HG03066 (cell line): ENCODE measurements around the gene AFF1.
"Not testable (repeated sequence)": the region's sequence is repeated elsewhere in the genome, so short reads cannot be mapped to it uniquely, and the experiment has no call there.

Source experiments
- ATAC-seq: cut with Tn5 transposase; IDR thresholded peaks from one replicate; pipeline ENCODE4 v1.9.1; 2021; ENCODE audit warnings: low read depth; ENCODE audit not compliant: unreplicated experiment

The AFF1 gene

GRCh38 chr4:86976801-86977485 is 42.1 kb downstream of the AFF1 start:
- ATAC-seq, result no peak

DNA sequence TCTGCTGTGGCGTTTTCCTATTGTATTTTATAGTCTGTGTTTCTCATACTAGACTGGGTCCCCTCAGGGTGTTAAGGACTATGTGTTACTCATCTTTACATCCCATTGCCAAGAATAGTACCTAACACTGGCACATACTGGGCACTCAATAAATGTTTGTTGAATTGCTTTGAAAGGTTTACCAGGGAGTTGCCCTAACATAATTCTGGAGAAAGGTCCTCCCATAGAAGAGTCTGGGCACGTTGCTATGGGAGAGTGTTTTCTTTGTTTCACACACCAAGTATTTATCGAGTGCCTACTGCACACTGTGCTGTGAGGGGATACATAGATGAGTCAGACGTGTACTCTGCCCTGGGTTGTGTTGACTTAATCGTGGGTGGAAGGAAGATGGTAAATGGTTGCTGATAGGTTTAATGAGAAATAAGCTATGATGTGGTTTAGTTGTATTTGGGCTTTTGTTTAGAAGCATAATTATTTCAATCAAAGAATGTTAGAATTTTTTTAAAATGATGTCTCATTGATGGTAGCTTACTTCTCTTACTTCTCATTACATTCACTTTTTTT is 42.9 kb downstream of the AFF1 start:
- peak; percentile 79 for ATAC-seq

- no peak for ATAC-seq
Observed at GRCh38 chr4:86978709-86979108, 43.9 kb downstream of the AFF1 start.

DNA sequence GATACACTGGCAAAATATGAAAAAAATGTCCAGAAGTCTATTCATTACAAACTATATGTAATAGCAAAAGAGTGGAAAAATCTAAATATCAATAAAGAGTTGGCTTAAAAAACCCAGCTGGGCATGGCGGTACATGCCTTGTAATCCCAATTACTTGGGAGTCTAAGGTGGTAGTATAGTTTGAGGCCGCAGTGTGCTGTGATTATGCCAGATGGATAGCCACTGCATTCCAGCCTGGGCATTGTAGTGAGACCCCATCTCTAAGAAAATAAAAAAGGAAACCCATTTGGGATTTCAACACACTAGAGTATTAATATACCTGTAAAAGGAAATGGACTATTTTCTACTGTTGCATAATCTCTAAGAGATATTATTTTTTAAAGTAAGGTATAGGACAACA is 45.4 kb downstream of the AFF1 start:
- no peak for ATAC-seq

DNA sequence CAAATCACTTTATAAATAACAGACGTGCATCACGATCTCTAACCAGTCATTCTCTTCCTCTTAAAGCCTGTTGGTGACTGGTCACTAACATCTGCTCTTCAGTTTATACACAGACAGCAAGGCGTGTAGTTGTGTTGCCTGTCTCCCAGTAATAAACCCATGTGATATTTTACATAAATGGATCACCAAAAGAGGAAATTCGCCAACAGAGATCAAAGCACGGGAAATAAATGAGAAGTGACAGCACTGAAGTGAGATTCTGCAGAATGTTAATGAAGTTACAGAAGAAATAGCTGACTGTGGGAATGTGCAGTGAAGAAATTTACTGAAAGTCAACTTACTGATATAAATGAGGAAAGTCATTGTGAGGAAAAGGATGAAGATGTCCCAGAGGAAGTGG is 47.0 kb downstream of the AFF1 start:
- ATAC-seq, result no peak

DNA sequence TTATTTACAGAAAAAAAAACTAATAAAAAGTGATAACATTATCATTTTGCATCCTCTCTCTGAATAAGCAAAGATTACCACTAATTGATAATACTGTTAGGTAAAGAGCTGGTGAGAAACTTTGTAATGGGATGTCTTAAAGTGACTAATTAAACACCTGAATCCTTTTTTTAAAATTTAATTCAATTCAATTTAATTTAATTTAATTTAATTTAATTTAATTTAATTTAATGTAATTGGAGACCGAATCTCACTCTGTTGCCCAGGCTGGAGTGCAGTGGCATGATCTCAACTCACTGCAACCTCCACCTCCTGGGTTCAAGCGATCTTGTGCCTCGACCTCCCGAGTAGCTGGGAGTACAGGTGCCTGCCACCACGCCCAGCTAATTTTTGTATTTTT is 51.0 kb downstream of the AFF1 start:
- not testable (repeated sequence) for ATAC-seq

- not testable (repeated sequence) for ATAC-seq
Observed at GRCh38 chr4:86989658-86990057, 54.8 kb downstream of the AFF1 start.

GRCh38 chr4:86990510-86990909 is 55.7 kb downstream of the AFF1 start:
- ATAC-seq, result no peak

DNA sequence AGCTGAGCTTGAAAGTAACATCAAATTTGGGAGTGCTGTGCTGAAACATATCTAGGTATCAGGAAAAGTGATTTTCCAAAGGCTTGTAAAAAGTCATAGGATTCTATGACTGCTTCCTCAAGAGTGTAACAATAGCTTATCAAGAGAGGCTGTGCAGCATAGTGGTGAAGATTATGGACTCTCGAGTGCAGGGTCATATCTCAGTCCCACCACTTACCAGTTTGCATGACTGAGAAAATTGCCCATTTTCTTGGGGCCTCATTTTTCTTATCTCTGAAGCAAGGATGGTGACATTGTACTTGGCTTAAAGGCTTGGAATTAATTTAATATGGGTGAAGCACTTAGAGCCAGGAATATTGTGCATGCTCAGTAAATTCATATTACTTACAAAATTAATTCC is 57.2 kb downstream of the AFF1 start:
- no peak for ATAC-seq

- no peak for ATAC-seq
Observed at GRCh38 chr4:86993909-86994681, 59.3 kb downstream of the AFF1 start.

DNA sequence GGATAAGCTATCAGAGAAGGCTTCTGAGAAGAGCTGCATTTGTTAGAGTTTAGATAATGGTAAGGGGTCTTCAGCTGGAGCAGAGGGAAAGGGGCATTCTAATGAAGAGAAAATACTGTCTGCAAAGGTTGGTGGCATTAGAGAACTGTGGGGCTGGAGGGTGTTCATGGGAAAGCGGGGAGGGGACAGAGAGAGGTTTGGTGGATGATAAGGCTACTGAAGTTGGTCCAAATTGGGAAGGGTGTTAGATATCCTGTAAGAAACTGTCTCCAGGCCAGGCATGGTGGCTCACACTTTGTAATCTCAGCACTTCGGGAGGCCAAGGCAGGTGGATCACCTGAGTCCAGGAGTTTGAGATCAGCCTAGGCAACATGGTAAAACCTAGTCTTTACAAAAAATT is 59.9 kb downstream of the AFF1 start:
- no peak for ATAC-seq

- not testable (repeated sequence) for ATAC-seq
Observed at GRCh38 chr4:86996510-86996909, 61.7 kb downstream of the AFF1 start.

- ATAC-seq, result no peak
Observed at GRCh38 chr4:86999136-86999643, 64.4 kb downstream of the AFF1 start.

- no peak for ATAC-seq
Observed at GRCh38 chr4:87002682-87003043, 67.9 kb downstream of the AFF1 start.

DNA sequence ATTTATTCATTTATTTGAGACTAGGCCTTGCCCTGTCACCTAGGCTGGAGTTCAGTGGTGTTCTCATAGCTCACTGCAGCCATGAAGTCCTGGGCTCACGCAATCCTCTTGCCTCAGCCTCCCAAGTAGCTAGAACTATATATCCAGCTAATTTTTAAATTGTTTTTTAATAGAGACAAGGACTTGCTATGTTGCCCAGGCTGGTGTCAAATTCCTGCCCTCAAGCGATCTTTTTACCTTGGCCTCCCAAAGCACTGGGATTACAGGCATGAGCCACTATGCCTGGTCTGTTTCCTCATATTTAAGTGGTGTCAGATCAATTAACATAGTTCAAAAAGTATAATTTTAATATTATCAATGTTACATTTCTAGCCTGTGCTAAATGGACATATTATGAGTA is 68.5 kb downstream of the AFF1 start:
- no peak for ATAC-seq

DNA sequence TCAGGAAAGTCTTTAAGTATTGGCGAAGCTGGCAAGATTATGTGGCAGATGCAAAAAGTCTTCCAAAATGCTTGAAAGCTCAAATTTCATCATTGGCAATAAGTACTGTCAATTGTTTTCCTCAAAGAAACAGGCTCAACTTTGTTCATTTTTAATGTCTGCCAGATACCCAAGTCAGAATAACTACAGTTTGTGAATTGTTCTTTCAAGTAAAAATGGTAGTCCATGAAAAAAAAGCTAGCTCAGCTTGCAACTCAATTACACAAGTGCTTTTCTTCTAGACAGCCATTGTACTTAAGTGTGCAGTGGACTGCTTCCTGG is 70.5 kb downstream of the AFF1 start:
- no peak for ATAC-seq

- ATAC-seq, result no peak
Observed at GRCh38 chr4:87005690-87006425, 71.0 kb downstream of the AFF1 start.

DNA sequence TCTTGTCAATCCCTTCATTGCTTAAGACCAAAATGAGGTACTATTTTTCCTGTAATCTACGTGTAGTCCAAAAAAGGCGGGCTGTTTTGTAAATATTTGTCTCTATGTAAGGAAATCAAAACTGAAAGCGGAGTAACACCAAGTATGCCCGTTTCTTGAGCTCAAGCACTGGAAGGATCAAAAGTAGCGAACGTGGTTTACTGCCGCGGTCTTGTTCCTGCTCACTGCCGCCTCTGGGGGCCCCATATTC is 71.5 kb downstream of the AFF1 start:
- ATAC-seq, result peak; percentile 54

DNA sequence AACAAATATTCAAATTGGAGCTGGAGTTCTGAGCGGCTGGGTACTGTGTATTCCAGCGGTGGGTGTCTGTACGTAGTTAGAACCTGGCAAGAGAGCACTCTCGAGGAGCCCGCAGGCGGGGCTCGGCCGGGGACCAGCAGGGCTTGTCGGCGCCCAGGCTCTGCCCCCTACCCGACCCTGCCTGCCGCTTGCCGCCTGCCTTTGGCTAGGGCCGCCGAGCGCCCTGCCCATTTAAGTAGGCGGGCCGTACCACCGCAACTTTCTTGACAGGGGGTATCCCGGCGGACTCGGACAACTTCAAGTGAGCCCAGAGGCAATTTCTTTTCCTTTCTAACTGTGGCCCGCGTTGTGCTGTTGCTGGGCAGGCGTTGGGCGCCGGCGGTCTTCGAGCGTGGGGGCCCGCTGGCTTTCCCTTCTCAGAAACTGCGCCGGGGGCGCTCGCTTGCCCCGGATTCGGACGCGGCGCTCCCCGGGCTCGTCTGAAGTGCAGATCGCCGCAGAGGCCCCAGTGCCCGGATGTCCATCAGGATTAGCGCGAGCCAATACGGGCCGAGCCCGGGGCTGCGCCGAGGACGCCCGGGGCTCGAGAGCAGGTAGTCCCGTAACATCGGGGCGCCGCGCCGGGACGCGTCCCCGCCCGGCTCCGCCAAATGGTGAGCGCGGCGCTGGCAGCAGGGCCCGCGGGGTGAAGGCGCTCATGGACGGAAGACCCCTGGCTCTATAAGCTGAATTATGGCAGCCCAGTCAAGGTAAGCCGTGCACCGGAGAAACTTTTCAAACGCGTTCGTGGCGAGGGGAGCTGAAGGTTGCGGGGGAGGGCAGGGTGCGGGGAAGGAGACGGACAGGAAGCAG is 72.1 kb downstream of the AFF1 start:
- ATAC-seq, result peak; percentile 58
